HG02571 (cell line): Measurements from ENCODE around the gene IFRD2.
"Not testable (repeated sequence)": the region's sequence is repeated elsewhere in the genome, so short reads cannot be mapped to it uniquely, and the experiment has no call there.

Experiments
- ATAC-seq: cut with Tn5 transposase; IDR thresholded peaks from one replicate; pipeline ENCODE4 v1.9.1; 2021; ENCODE audit warnings: mild to moderate bottlenecking, moderate library complexity; ENCODE audit not compliant: unreplicated experiment

Gene IFRD2

GRCh38 chr3:50268703-50269451 lies 23.4 kb downstream of the IFRD2 start, which contains the start of gene SEMA3B:
SEMA3B (plus strand) TSS chr3:50269147; CDS start chr3:50269241, 94 bp downstream.
- no peak for ATAC-seq

DNA sequence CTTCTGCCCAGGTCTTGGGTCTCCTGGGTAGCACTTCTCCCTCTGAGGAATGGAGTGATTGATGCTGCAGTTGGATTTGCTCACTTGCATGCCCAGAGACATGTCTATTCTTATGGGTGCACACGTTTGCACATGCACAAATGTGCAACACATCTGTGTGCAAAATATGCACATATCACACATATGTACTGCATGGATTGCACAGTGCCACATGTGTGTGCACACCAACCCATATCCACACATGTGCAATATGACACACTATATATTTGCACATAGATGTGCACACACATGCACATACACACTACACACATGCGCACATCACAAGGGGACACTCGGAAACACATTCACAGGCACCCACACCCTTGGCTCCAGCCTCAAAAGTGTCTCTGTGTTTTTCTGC lies 24.0 kb downstream of the IFRD2 start:
- ATAC-seq, result no peak

- no peak for ATAC-seq
Measured at GRCh38 chr3:50267280-50267913, 24.8 kb downstream of the IFRD2 start.

DNA sequence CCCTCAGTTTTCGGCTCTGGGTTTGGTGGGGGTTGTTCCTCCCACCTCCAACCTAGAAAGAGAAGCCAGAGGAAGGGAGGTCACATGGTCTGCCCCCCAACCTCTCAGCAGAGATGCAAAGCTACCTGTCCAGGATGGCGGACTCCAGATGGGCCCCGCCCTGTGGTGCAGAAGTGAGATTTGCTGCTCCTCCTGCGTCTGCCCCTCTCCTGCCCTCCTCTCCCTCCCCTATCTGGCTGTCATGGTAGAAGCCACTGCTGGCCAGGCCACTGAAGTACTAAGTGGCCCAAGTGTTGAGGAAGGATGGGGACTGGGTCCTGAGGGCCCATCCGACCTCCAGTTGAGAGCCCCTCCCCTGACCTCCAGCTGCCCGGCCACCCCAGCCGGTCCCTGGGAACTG lies 25.4 kb downstream of the IFRD2 start:
- ATAC-seq, result no peak

DNA sequence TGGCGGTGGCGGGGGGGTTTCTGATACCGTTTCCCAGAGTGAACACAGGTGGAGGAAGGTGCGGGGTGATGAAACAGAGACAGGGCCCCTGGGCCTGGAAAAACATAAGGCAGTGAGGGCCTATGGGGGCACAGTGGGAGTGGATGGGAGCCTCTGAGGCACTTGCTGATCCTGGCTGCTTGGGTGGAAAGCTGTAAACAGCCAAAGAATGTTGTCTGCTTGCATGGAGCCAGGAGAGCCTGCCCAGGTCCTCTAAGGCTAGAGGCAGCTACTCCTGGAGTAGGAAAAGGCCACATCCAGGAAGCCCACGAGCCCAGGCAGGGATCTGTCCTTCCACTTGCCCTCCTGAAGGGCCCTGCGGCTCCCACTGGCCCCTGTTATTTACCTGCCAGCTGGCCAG lies 26.2 kb downstream of the IFRD2 start:
- no peak for ATAC-seq

DNA sequence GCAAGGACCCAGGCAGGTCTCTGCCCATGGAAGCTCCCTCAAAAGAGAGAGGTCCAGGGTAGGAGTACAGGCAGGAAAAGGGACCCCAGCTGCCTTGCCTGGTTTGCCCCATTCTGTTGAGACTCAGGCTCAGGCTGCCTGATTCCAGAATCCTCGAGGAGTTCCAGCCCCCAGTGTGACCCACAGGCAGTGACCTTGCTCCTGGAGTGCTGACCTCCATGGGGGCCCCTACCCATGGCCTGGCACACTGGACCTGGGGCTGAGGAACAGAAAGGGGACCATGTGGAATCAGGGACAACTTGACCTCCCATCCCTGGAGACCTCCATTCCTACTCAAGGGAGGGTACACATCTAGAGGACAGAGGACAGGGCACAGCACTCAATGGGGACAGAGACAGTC lies 26.7 kb downstream of the IFRD2 start:
- no peak for ATAC-seq

GRCh38 chr3:50264964-50265485 lies 27.2 kb downstream of the IFRD2 start:
- no peak for ATAC-seq

DNA sequence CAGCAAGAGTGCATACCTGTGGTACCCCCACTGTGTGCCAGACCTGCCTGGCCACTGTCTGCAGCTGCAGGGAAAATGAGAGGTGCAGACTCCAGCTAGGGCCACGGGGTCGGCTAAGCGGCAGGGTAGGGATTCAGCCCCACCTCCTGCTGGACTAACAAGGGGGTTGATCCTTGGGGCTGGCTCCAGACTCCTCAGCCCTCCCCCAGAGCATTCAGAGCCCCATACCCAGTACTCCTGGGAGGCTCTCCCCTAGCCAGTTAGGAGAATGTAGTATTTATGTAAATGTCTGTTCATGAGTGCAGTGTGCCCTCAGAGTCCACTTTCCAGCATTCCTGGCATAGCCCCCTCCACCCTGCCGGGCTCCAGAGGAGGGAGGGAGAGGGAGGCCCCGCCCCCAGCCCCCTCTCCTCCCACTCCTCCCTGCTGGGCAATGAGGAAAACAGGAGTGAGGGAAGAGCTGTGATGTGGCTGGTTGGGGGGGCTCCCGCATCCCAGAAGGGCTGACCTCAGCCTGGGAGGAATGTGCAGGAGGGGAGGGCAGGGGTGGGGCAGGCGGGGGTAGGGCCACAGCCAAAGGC lies 27.8 kb downstream of the IFRD2 start:
- no peak for ATAC-seq

- no peak for ATAC-seq
Measured at GRCh38 chr3:50263478-50264382, 28.5 kb downstream of the IFRD2 start.

- no peak for ATAC-seq
Measured at GRCh38 chr3:50262778-50263177, 29.5 kb downstream of the IFRD2 start.

- ATAC-seq, result not testable (repeated sequence)
Measured at GRCh38 chr3:50262200-50262599, 30.0 kb downstream of the IFRD2 start.

DNA sequence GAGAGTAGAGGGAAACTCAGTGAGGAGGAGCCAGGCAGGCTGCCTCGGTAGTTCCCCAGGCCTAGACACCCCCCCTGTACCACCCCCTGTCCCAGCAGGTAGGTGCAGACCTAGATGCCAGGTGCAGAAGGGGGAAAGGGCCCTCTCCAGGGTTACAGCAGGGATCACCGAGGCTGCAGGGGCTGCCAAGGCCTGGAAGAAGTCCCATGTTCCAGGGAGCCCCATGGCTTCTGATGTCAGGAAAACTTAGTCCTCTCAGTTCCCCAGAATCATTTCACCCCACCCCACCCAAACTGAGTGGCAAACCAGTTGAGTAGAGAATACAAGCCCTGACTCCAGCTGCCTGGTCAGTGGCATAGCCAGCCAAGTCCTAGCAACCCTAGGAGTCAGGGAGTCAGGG lies 30.7 kb downstream of the IFRD2 start:
- ATAC-seq, result no peak

GRCh38 chr3:50260942-50261441 lies 31.2 kb downstream of the IFRD2 start:
- no peak for ATAC-seq

- peak; percentile 86 for ATAC-seq
Measured at GRCh38 chr3:50260027-50260941, 31.9 kb downstream of the IFRD2 start.

- ATAC-seq, result no peak
Measured at GRCh38 chr3:50259432-50260026, 32.7 kb downstream of the IFRD2 start.

- no peak for ATAC-seq
Measured at GRCh38 chr3:50258979-50259378, 33.2 kb downstream of the IFRD2 start.

DNA sequence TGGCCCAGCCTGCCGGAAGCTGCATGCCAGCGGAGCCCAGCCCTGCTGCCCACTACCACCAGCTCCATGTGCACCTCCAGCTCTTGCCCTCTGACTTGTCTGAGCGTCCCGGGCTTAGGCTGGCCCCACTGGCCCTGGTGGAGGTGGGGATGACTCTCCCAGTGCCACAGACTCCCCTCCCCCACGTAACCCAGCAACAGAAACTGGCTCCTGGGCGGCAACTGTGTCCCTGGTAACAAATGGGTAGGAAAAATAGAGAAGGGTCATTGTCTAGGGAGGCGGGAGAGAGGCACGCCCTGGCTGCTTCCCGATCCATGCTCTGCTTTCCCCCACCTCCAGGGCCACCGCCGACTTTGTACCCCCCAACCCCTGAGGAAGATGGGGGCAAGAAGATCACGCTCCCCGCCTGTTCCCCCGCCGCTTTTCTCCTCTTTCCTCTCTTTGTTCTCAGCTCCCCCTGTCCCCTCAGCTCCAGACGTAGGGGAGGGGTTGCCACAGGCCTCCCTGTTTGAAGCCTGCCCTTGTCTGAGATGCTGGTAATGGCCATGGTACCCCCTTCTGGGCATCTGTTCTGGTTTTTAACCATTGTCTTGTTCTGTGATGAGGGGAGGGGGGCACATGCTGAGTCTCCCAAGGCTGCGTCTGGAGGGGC lies 34.1 kb downstream of the IFRD2 start:
- no peak for ATAC-seq

- ATAC-seq, result no peak
Measured at GRCh38 chr3:50256978-50257890, 35.0 kb downstream of the IFRD2 start.
